Uterus (tissue), 2 donors: ENCODE data around the gene HPCA.

Experiments
- CTCF ChIP-seq, 4 experiments: fragments of 200-600 bp in 2 of 4; fragments of 450-650 bp in 2 of 4; sonication (generic) in 2 of 4; IDR thresholded peaks; one replicate each; pipeline ENCODE4 v1.5.1; 2016 to 2019; ENCODE audit warnings: antibody characterized with exemption in 4 of 4, mild to moderate bottlenecking in 2 of 4, moderate library complexity in 1 of 4
- POLR2A ChIP-seq, 2 donors: fragments of 450-650 bp; IDR thresholded peaks; one replicate each; pipeline ENCODE4 v1.6.1; 2016; ENCODE audit warnings: antibody characterized with exemption in 2 of 2, mild to moderate bottlenecking in 1 of 2, moderate library complexity in 1 of 2

DNA sequence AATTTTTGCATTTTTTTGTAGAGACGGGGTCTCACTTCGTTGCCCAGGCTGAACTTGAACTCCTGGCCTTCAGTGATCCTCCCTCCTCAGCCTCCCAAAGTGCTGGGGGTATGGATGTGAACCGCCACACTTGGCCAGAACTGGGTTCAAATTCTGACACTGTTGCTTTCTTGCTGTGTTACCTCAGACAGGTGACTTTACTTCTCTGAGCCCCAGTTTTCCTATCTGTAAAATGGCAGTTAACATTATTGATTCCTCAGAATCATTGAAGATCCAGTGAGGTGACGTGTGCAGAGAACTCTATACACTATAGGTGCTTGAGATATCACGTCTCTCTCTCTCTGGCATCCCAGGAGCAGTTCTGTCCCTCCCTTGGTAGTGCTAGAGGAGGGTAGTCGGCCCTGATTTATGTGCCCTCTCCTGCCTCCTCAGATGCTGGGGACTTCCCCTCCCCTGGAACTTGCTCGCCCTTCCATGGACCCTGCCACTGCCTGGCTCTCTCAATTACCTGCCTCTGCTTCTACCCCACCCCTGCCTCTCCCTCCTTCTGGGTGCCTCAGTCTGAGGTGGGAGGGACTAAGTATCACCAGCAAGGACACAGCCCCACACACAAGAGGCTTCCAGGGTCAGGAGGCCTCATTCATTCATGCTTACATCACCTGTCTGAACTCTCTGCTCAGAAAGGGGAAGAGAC is 2.8 kb upstream of the HPCA start:
- TF ChIP-seq CTCF (IDR thresholded peaks at IDR 0.05) = no peak
- no peak for TF ChIP-seq POLR2A (IDR thresholded peaks at IDR 0.05)
